Liver (tissue), 9 donors: ENCODE measurements around the gene PAWR. TPM values are rescaled to one million over a fixed set of nuclear protein-coding genes. Genes with fewer than 3 reads are reported as not detected.
A peak's percentile ranks its signal among the peaks of the same experiment; 100 is the strongest.

Source experiments
- DNase-seq: peaks from one replicate; pipeline ENCODE4 v3.0.0-alpha.2; 2017; ENCODE audit warnings: low spot score
- H3K27ac ChIP-seq, 2 donors: one replicate each; pipeline ENCODE4 v1.7.0; 2013; ENCODE audit warnings: inconsistent platforms in 2 of 2, low read length in 2 of 2, control low read depth in 1 of 2, low read depth in 1 of 2, mild to moderate bottlenecking in 1 of 2
- H3K27me3 ChIP-seq, 4 donors: one replicate each; pipeline versions ENCODE4 v1.6.1 to v1.7.0; 2013; ENCODE audit warnings: low read length in 3 of 4, inconsistent platforms in 1 of 4, mild to moderate bottlenecking in 1 of 4, moderate library complexity in 1 of 4; ENCODE audit not compliant: control insufficient read depth in 4 of 4, insufficient read depth in 4 of 4
- H3K36me3 ChIP-seq, 4 donors: one replicate each; pipeline versions ENCODE4 v1.6.1 to v1.7.0; 2013; ENCODE audit warnings: low read length in 3 of 4, mild to moderate bottlenecking in 3 of 4, low read depth in 1 of 4, moderate library complexity in 1 of 4; ENCODE audit not compliant: control insufficient read depth in 4 of 4, insufficient read depth in 3 of 4
- H3K4me1 ChIP-seq, 4 donors: one replicate each; pipeline versions ENCODE4 v1.6.1 to v1.7.0; 2013; ENCODE audit warnings: low read length in 3 of 4, mild to moderate bottlenecking in 3 of 4, moderate library complexity in 1 of 4; ENCODE audit not compliant: control insufficient read depth in 4 of 4, insufficient read depth in 4 of 4
- H3K4me3 ChIP-seq, 3 donors: one replicate each; pipeline versions ENCODE4 v1.6.1 to v1.7.0; 2013; ENCODE audit warnings: low read length in 3 of 3, control low read depth in 1 of 3, low read depth in 1 of 3, mild to moderate bottlenecking in 1 of 3
- H3K9ac ChIP-seq, 2 donors: one replicate each; pipeline ENCODE4 v1.7.0; 2013; ENCODE audit warnings: low read length in 2 of 2, mild to moderate bottlenecking in 2 of 2, moderate library complexity in 2 of 2, control low read depth in 1 of 2, low read depth in 1 of 2
- H3K9me3 ChIP-seq, 4 donors: one replicate each; pipeline versions ENCODE4 v1.6.1 to v1.7.0; 2013; ENCODE audit warnings: low read length in 3 of 4; ENCODE audit not compliant: control insufficient read depth in 4 of 4
- ATF3 ChIP-seq: IDR thresholded peaks from 2 replicates; pipeline ENCODE4 v1.6.1; 2016; ENCODE audit warnings: antibody characterized with exemption
- FOXA2 ChIP-seq: IDR thresholded peaks from 2 replicates; pipeline ENCODE4 v1.6.1; 2016; ENCODE audit warnings: antibody characterized with exemption
- GABPA ChIP-seq, 2 donors: IDR thresholded peaks in 1 of 2; conservative IDR thresholded peaks in 1 of 2; 2 replicates each; pipeline ENCODE4 v1.6.1; 2016; ENCODE audit warnings: antibody characterized with exemption in 2 of 2, mild to moderate bottlenecking in 1 of 2, moderate library complexity in 1 of 2
- HNF4A ChIP-seq, 2 donors: conservative IDR thresholded peaks; 2 replicates each; pipeline ENCODE4 v1.6.1; 2016; ENCODE audit warnings: antibody characterized with exemption in 2 of 2, mild to moderate bottlenecking in 2 of 2
- HNF4G ChIP-seq: IDR thresholded peaks from 2 replicates; pipeline ENCODE4 v1.6.1; 2016; ENCODE audit warnings: antibody characterized with exemption
- JUND ChIP-seq, 2 donors: IDR thresholded peaks; 2 replicates each; pipeline ENCODE4 v1.6.1; 2016; ENCODE audit warnings: antibody characterized with exemption in 2 of 2
- NR2F2 ChIP-seq: IDR thresholded peaks from 2 replicates; pipeline ENCODE4 v1.6.1; 2016; ENCODE audit warnings: antibody characterized with exemption
- RAD21 ChIP-seq, 2 donors: IDR thresholded peaks; 2 replicates each; pipeline ENCODE4 v1.6.1; 2016; ENCODE audit warnings: antibody characterized with exemption in 2 of 2, mild to moderate bottlenecking in 2 of 2
- RXRA ChIP-seq, 2 donors: IDR thresholded peaks; 2 replicates each; pipeline ENCODE4 v1.6.1; 2017 to 2018; ENCODE audit warnings: antibody characterized with exemption in 2 of 2, mild to moderate bottlenecking in 1 of 2
- SP1 ChIP-seq: IDR thresholded peaks from 2 replicates; pipeline ENCODE4 v1.6.1; 2018; ENCODE audit warnings: antibody characterized with exemption, mild to moderate bottlenecking
- YY1 ChIP-seq: IDR thresholded peaks from 2 replicates; pipeline ENCODE4 v1.6.1; 2016; ENCODE audit warnings: antibody characterized with exemption, mild to moderate bottlenecking
- ZBTB33 ChIP-seq: IDR thresholded peaks from 2 replicates; pipeline ENCODE4 v1.6.1; 2016; ENCODE audit warnings: antibody characterized with exemption
- WGBS: extraction: QIAGEN DNeasy Blood & Tissue Kit; methylation state at CpG from one replicate; pipeline ENCODE4 v1.1.7; 2013; 5-methylcytosine and 5-hydroxymethylcytosine counted together
- polyA plus RNA-seq, 2 donors: library from polyadenylated mRNA; stranded (reverse) in 1 of 2; unstranded in 1 of 2; fragments of 200-250 nt in 1 of 2; fragments of >200 nt in 1 of 2; fragmentation: Nextera tagmentation in 1 of 2; extraction: Ambion mirVana in 1 of 2; gene quantifications; one replicate each; pipeline versions ENCODE4 v1.2.1 to v1.2.3, GENCODE V29; 2013 to 2015
- total RNA-seq, 2 donors: library from RNA; depleted of rRNA; stranded (reverse); fragments of >200 nt; gene quantifications; one replicate each; pipeline ENCODE4 v1.2.3, GENCODE V29; 2014
- TF ChIP-seq, protein P1 (sequence below): IDR thresholded peaks from 2 replicates; pipeline ENCODE4 v1.6.1; 2016; ENCODE audit warnings: antibody characterized with exemption, mild to moderate bottlenecking
- donor health status: healthy.
- donor health status: healthy.
- donor health status: healthy.
- donor health status: healthy.
- donor health status: healthy.

Gene PAWR
- total and polyA plus RNA-seq, 4 donors = 6.1 to 24.1 (median 9.9) TPM

DNA sequence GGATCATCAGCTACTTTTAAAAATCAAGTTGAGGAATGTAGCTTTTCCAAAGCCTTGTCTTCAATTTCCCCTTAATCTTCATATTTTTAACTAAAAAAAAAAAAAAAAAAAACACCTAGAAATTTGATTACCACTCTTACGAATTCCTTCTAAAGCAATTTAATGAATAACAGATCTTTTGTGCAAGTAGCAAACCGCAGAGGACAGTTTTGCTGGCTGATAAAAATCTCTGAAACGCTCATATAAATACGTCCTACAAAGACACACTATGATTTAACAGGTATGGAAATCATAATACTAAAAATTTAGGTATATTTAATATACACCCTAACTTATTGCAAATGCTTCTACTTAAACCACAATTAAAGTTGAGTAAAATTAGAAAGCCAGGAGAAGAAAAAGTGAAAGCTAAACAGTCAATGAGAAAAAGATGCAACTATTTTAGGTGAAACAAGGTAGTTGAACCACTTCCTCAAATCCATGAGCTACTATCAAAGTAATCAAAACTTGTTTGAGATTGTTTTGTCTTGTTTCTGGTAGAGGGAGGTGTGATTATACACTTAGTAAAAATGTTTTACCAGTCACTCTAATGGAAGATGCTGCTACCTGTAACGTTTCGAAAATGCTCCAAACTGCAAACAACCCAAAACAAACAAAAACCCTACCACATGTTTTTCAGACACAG lies 2.2 kb downstream of the PAWR start:
- Histone ChIP-seq H3K27me3 (no peaks in the 10 kb centered on the region), H3K9me3 (no peaks in the 10 kb centered on the region), H3K4me3 (peak overlapping the region; percentile 87 to 95 (median 93)), H3K27ac (peak overlapping the region; percentile 95), H3K4me1 (peaks cover 0 to 35% (median 13%) of the 10 kb centered on the region in 4 donors), H3K36me3 (no peaks in the 10 kb centered on the region), H3K9ac (peak overlapping the region; percentile 3 to 75)
- TF ChIP-seq SP1 (no peak), FOXA2 (no peak), GABPA (IDR thresholded peaks at IDR 0.05 in 1 of 2, conservative IDR thresholded peaks at IDR 0.05 in 1 of 2) (no peak)
- 7% methylated on average over 6 of the region's 6 CpGs for WGBS
- DNase-seq = no peak

- H3K9me3 ChIP-seq = no peaks in the 10 kb centered on the region
- WGBS = 27% methylated on average over 3 of the region's 3 CpGs
- H3K36me3 ChIP-seq = no peaks in the 10 kb centered on the region
- DNase-seq = no peak
- peaks cover 0 to 37% (median 17%) of the 10 kb centered on the region in 4 donors for H3K4me1 ChIP-seq
- H3K4me3 ChIP-seq = peak overlapping the region; percentile 2 to 95 (median 93)
- TF ChIP-seq RAD21 (IDR thresholded peaks at IDR 0.05) = peak in 1 of 2 donors; percentile 2
- TF ChIP-seq HNF4A (conservative IDR thresholded peaks at IDR 0.05) = no peak
- peak overlapping the region; percentile 8 to 28 for H3K9ac ChIP-seq
- H3K27me3 ChIP-seq = no peaks in the 10 kb centered on the region
- H3K27ac ChIP-seq = peak overlapping the region in 1 of 2 donors; percentile 95
Observed at GRCh38 chr12:79687711-79688260, 3.0 kb downstream of the PAWR start.

DNA sequence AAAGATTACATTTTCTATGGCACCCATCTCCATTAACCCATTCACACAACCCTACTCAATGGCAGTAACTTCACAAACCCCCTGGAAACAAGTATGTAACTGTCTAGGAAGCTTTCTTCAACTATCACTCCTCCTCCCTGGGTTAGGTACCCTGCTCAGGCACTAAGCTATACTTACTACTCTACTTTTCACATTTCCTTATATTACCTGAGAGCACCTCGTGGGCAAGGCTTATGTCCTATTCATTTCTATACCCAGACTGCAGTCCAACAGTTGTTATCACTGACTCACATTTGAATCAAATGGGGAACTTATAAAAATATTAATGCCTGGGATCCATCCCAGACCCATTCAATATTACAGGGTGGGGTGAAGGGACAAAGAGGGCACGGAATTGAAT lies 4.6 kb downstream of the PAWR start:
- Histone ChIP-seq H3K9ac (no peak overlapping the region), H3K9me3 (no peaks in the 10 kb centered on the region), H3K4me1 (peaks cover 2 to 25% (median 11%) of the 10 kb centered on the region in 4 donors), H3K4me3 (peak overlapping the region in 1 of 3 donors; percentile 7), H3K36me3 (no peaks in the 10 kb centered on the region), H3K27ac (peak overlapping the region in 1 of 2 donors; percentile 10), H3K27me3 (no peaks in the 10 kb centered on the region)
- TF ChIP-seq, protein P1, sequence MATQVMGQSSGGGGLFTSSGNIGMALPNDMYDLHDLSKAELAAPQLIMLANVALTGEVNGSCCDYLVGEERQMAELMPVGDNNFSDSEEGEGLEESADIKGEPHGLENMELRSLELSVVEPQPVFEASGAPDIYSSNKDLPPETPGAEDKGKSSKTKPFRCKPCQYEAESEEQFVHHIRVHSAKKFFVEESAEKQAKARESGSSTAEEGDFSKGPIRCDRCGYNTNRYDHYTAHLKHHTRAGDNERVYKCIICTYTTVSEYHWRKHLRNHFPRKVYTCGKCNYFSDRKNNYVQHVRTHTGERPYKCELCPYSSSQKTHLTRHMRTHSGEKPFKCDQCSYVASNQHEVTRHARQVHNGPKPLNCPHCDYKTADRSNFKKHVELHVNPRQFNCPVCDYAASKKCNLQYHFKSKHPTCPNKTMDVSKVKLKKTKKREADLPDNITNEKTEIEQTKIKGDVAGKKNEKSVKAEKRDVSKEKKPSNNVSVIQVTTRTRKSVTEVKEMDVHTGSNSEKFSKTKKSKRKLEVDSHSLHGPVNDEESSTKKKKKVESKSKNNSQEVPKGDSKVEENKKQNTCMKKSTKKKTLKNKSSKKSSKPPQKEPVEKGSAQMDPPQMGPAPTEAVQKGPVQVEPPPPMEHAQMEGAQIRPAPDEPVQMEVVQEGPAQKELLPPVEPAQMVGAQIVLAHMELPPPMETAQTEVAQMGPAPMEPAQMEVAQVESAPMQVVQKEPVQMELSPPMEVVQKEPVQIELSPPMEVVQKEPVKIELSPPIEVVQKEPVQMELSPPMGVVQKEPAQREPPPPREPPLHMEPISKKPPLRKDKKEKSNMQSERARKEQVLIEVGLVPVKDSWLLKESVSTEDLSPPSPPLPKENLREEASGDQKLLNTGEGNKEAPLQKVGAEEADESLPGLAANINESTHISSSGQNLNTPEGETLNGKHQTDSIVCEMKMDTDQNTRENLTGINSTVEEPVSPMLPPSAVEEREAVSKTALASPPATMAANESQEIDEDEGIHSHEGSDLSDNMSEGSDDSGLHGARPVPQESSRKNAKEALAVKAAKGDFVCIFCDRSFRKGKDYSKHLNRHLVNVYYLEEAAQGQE = no peak
- no peak for TF ChIP-seq SP1
- TF ChIP-seq GABPA (IDR thresholded peaks at IDR 0.05 in 1 of 2, conservative IDR thresholded peaks at IDR 0.05 in 1 of 2) = no peak
- TF ChIP-seq JUND (IDR thresholded peaks at IDR 0.05) = no peak
- no peak for TF ChIP-seq RXRA (IDR thresholded peaks at IDR 0.05)
- TF ChIP-seq ZBTB33 = no peak
- no peak for TF ChIP-seq HNF4G
- no peak for TF ChIP-seq ATF3
- TF ChIP-seq NR2F2 = no peak
- no peak for TF ChIP-seq YY1
- no peak for TF ChIP-seq FOXA2
- 51% methylated on average over 2 of the region's 2 CpGs for WGBS
- no peak for DNase-seq
